MM.1S (cell line): ENCODE measurements around the gene EFCAB14.

Experiments
- CTCF ChIP-seq: fragments of 300-600 bp; sonication (generic); IDR thresholded peaks from 2 replicates; pipeline ENCODE4 v1.5.1; 2016; ENCODE audit warnings: antibody characterized with exemption, low read length, mixed read lengths
- EZH2 ChIP-seq: fragments of 300-600 bp; sonication (generic); optimal IDR thresholded peaks from 2 replicates; pipeline ENCODE3; 2017; ENCODE audit warnings: low read depth, mild to moderate bottlenecking, antibody characterized with exemption, low read length, mixed read lengths

- TF ChIP-seq CTCF = no peak
- no peak for TF ChIP-seq EZH2
Measured at GRCh38 chr1:46717654-46718053, 1.3 kb downstream of the EFCAB14 start.
